Hepatocyte (in vitro differentiated cells): ENCODE data around the gene CACNA2D1. TPM values are rescaled to one million over a fixed set of nuclear protein-coding genes. Genes with fewer than 3 reads are reported as not detected.

Experiments
- DNase-seq: peaks from one replicate; pipeline ENCODE4 v3.0.0-alpha.2; 2016; ENCODE audit warnings: low spot score
- H2AFZ ChIP-seq: fragments of 200-600 bp; sonication (generic); 2 replicates; pipeline ENCODE4 v1.6.0; 2016; ENCODE audit warnings: antibody characterized with exemption, mild to moderate bottlenecking
- H3K27ac ChIP-seq: fragments of 200-600 bp; sonication (generic); 2 replicates; pipeline ENCODE4 v1.5.1; 2016; ENCODE audit warnings: mild to moderate bottlenecking
- H3K27me3 ChIP-seq: fragments of 200-600 bp; sonication (generic); 2 replicates; pipeline ENCODE4 v1.6.1; 2016
- H3K36me3 ChIP-seq: fragments of 200-600 bp; sonication (generic); replicated peaks from 2 replicates; pipeline ENCODE4 v1.5.1; 2016; ENCODE audit warnings: low read depth; ENCODE audit not compliant: insufficient read depth
- H3K4me1 ChIP-seq: fragments of 200-600 bp; sonication (generic); 2 replicates; pipeline ENCODE4 v1.5.1; 2016; ENCODE audit warnings: mild to moderate bottlenecking, moderate library complexity; ENCODE audit not compliant: insufficient read depth
- H3K4me2 ChIP-seq: fragments of 200-600 bp; sonication (generic); 2 replicates; pipeline ENCODE4 v1.6.0; 2016
- H3K4me3 ChIP-seq: fragments of 200-600 bp; sonication (generic); 2 replicates; pipeline ENCODE4 v1.5.1; 2016; ENCODE audit warnings: mild to moderate bottlenecking
- H3K79me2 ChIP-seq: fragments of 200-600 bp; sonication (generic); 2 replicates; pipeline ENCODE4 v1.6.0; 2017; ENCODE audit warnings: mild to moderate bottlenecking
- H3K9me2 ChIP-seq: fragments of 200-600 bp; sonication (generic); replicated peaks from 2 replicates; pipeline ENCODE4 v1.6.0; 2017; ENCODE audit warnings: mild to moderate bottlenecking; ENCODE audit not compliant: insufficient read depth
- H3K9me3 ChIP-seq: fragments of 200-600 bp; sonication (generic); 2 replicates; pipeline ENCODE4 v1.5.1; 2016; ENCODE audit warnings: low read depth, mild to moderate bottlenecking
- H4K20me1 ChIP-seq: fragments of 200-600 bp; sonication (generic); 2 replicates; pipeline ENCODE4 v1.6.0; 2016; ENCODE audit warnings: mild to moderate bottlenecking; ENCODE audit not compliant: insufficient read depth, poor library complexity, severe bottlenecking
- EZH2 ChIP-seq: fragments of 200-600 bp; sonication (generic); IDR thresholded peaks from 2 replicates; pipeline ENCODE4 v1.6.1; 2016; ENCODE audit warnings: antibody characterized with exemption, mild to moderate bottlenecking, borderline replicate concordance
- EZH2phosphoT487 ChIP-seq: fragments of 200-600 bp; sonication (generic); IDR thresholded peaks from one replicate; pipeline ENCODE4 v1.6.1; 2018; ENCODE audit warnings: antibody characterized with exemption, mild to moderate bottlenecking, low read depth, moderate library complexity; ENCODE audit not compliant: unreplicated experiment, severe bottlenecking
- WGBS: methylation state at CpG from one replicate; pipeline ENCODE4 v1.1.6; 2016; ENCODE audit warnings: low lambda C conversion rate; ENCODE audit errors: missing lambda C conversion rate; 5-methylcytosine and 5-hydroxymethylcytosine counted together
- polyA plus RNA-seq: library from polyadenylated mRNA; unstranded; fragments of >200 nt; fragmentation: Nextera tagmentation; extraction: Ambion mirVana; gene quantifications from 2 replicates; pipeline ENCODE4 v1.2.1, GENCODE V29; 2016
- total RNA-seq: library from RNA; depleted of rRNA; stranded (reverse); fragments of >200 nt; gene quantifications from 2 replicates; pipeline ENCODE4 v1.2.3, GENCODE V29; 2014
- TF ChIP-seq, protein P1 (sequence below): fragments of 200-600 bp; sonication (generic); IDR thresholded peaks from 2 replicates; pipeline ENCODE4 v1.5.1; 2016; ENCODE audit warnings: antibody characterized with exemption, mild to moderate bottlenecking; ENCODE audit not compliant: poor library complexity

The CACNA2D1 gene
- total and polyA plus RNA-seq, 2 experiments from 2014 or later = 3.1 to 18.9 TPM

DNA sequence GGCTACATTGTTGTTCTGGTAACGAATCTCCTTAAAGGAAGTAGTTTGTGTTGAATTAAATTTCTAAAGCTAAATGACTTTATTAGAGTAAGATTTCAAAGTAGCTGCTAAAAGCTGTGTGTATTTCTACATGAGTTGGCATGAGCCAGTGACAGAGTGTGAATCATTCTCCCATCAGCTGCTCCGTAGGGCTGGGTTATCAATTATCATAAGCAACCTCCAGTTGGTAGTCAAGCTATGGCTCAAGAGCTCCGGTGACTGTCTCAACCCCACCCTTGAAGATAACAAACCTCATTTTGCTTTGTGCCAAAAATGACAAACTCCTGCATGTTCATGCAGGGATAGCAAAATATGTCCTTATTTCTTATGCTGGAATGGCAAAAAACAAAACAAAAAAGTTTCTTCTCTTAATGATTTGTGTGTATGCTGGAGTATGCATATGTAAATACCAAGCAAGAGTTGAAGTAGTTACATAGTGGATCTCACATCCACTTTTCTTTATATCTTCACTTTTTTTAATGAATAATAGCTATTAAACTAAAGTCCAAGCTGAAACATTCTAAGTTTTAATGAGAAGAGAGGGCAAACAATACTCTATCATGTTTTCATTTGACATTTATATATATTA is 249.4 kb downstream of the CACNA2D1 start:
- Histone ChIP-seq H3K9me2 (no peaks in the 10 kb centered on the region), H3K4me2 (no peak overlapping the region), H3K4me3 (no peak overlapping the region), H4K20me1 (no peaks in the 10 kb centered on the region), H3K27me3 (no peaks in the 10 kb centered on the region), H3K4me1 (no peaks in the 10 kb centered on the region), H3K27ac (no peak overlapping the region), H3K36me3 (no peaks in the 10 kb centered on the region), H3K79me2 (no peaks in the 10 kb centered on the region), H3K9me3 (no peaks in the 10 kb centered on the region), H2AFZ (no peak overlapping the region)
- no peak for DNase-seq
- TF ChIP-seq EZH2phosphoT487 = no peak
- no peak for TF ChIP-seq EZH2
- TF ChIP-seq, protein P1, sequence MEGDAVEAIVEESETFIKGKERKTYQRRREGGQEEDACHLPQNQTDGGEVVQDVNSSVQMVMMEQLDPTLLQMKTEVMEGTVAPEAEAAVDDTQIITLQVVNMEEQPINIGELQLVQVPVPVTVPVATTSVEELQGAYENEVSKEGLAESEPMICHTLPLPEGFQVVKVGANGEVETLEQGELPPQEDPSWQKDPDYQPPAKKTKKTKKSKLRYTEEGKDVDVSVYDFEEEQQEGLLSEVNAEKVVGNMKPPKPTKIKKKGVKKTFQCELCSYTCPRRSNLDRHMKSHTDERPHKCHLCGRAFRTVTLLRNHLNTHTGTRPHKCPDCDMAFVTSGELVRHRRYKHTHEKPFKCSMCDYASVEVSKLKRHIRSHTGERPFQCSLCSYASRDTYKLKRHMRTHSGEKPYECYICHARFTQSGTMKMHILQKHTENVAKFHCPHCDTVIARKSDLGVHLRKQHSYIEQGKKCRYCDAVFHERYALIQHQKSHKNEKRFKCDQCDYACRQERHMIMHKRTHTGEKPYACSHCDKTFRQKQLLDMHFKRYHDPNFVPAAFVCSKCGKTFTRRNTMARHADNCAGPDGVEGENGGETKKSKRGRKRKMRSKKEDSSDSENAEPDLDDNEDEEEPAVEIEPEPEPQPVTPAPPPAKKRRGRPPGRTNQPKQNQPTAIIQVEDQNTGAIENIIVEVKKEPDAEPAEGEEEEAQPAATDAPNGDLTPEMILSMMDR = no peak
- WGBS = 72% methylated on average over 3 of the region's 3 CpGs

DNA sequence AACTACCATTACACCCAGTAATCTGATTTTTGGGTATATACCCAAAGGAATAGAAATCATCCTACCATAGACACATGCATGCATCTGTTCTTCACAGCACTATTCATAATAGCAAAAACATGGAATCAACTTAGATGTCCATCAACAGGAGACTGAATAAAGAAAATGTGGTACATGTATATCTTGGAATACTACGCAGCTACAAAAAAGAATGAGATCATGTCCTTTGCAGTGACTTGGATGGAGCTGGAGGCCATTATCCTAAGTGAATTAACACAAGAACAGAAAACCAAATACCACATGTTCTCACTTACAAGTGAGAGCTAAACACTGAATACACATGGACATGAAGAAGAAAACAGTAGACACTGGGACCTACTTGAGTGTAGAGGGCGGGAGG is 254.9 kb downstream of the CACNA2D1 start:
- H3K4me3 ChIP-seq = no peak overlapping the region
- WGBS = 91% methylated on average over 2 of the region's 2 CpGs
- H3K79me2 ChIP-seq = no peaks in the 10 kb centered on the region
- H3K36me3 ChIP-seq = no peaks in the 10 kb centered on the region
- no peak overlapping the region for H3K4me2 ChIP-seq
- DNase-seq = no peak
- no peaks in the 10 kb centered on the region for H3K4me1 ChIP-seq
- H4K20me1 ChIP-seq = no peaks in the 10 kb centered on the region
- no peaks in the 10 kb centered on the region for H3K9me3 ChIP-seq
- no peak overlapping the region for H3K27ac ChIP-seq
- no peak overlapping the region for H2AFZ ChIP-seq
- H3K27me3 ChIP-seq = no peaks in the 10 kb centered on the region
- TF ChIP-seq, protein P1 = no peak
- TF ChIP-seq EZH2phosphoT487 (no peak), EZH2 (no peak)
- no peaks in the 10 kb centered on the region for H3K9me2 ChIP-seq

- WGBS = 98% methylated on average over 2 of the region's 2 CpGs
- H3K9me2 ChIP-seq = no peaks in the 10 kb centered on the region
These were observed 258.1 kb downstream of the CACNA2D1 start for GRCh38 chr7:82185443-82185842.

More at GRCh38 chr7:82185443-82185842, 258.1 kb downstream of the CACNA2D1 start:
- H3K4me2 ChIP-seq = no peak overlapping the region
- no peak overlapping the region for H3K27ac ChIP-seq
- H2AFZ ChIP-seq = no peak overlapping the region
- no peak for DNase-seq
- no peaks in the 10 kb centered on the region for H3K79me2 ChIP-seq
- H3K27me3 ChIP-seq = no peaks in the 10 kb centered on the region
- no peaks in the 10 kb centered on the region for H3K36me3 ChIP-seq
- H4K20me1 ChIP-seq = no peaks in the 10 kb centered on the region
- no peak overlapping the region for H3K4me3 ChIP-seq
- no peaks in the 10 kb centered on the region for H3K9me3 ChIP-seq
- no peaks in the 10 kb centered on the region for H3K4me1 ChIP-seq
- TF ChIP-seq, protein P1 = no peak
- TF ChIP-seq EZH2phosphoT487 = no peak
- no peak for TF ChIP-seq EZH2
